ENCODE results near the gene ADCY10. TPM values are rescaled to one million over a fixed set of nuclear protein-coding genes. Genes with fewer than 3 reads are reported as not detected.
"Not testable (repeated sequence)": the region's sequence is repeated elsewhere in the genome, so short reads cannot be mapped to it uniquely, and the experiment has no call there.

Gene ADCY10
- total RNA-seq, 1 donor from 2014 or later = 0.13 TPM

- DNase-seq (ENCODE audit: low read depth in 2 of 2) = no peak
Observed at GRCh38 chr1:167882376-167882775, 31.6 kb downstream of the ADCY10 start.

DNA sequence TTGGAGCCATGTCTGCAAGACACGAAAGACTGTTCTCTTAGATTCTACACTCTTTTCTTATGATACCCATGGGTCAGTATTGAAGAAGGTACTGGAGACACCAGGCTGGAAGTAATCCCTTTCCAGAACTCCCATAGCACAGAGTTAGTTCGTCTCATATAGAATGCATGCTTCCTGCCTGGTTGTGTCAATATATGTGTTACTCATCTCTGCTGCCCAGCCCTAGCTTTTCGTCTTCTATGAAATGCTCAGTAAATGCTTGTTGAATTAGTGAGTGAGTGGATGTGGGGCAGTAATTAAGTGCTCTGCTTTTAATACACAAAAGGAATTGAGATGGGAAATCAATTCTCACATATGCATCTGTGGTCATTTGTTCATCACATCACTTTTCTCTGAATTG is 32.1 kb downstream of the ADCY10 start:
- no peak for DNase-seq (ENCODE audit: low read depth in 2 of 2)

DNA sequence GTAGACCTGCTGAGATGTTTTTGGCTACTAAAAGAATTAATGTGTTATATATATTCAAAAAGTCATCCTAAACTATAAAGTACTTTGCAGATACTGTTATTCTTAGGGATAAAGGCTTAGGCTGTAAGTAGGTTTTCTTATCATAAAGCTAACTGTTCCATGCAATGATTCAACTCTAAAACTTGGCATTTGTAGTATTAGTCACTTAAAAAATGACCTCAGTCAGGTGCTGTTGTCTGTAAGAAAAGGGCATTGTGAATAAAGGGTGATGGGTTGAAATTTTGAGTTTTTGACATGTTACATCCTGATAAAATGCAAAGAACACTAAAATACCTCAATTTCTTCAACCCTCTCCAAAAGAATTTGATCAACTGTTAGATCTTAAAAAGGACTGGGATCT is 32.9 kb downstream of the ADCY10 start:
- no peak for DNase-seq (ENCODE audit: low read depth in 2 of 2)

DNA sequence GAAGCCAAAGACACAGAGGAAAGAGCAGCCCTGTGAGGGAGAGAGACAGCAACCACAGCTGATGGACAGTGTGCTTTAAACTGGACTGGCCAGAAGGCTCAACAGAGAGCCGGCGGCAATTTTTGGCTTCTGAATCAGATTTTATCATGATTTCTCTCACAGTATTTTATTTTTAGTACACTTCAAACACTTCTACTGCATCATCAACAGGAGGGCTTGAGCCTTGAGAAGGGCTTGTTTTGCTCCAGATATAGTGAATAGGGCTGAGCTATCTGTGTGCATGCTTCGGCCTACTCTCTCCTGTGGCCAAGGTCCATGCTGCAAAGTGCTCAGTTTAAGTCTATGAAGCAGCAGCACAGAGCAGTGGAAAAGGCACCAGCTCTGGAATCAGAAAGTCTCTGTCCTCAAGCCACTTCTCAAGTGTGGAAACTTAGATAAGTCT is 33.3 kb downstream of the ADCY10 start:
- no peak for DNase-seq (ENCODE audit: low read depth in 2 of 2)

- no peak for DNase-seq (ENCODE audit: low read depth in 2 of 2)
Observed at GRCh38 chr1:167879508-167879907, 34.4 kb downstream of the ADCY10 start.

GRCh38 chr1:167878372-167879160 is 35.4 kb downstream of the ADCY10 start:
- DNase-seq (ENCODE audit: low read depth in 2 of 2) = no peak

- DNase-seq (ENCODE audit: low read depth in 2 of 2) = no peak
Observed at GRCh38 chr1:167876597-167877175, 37.2 kb downstream of the ADCY10 start.

DNA sequence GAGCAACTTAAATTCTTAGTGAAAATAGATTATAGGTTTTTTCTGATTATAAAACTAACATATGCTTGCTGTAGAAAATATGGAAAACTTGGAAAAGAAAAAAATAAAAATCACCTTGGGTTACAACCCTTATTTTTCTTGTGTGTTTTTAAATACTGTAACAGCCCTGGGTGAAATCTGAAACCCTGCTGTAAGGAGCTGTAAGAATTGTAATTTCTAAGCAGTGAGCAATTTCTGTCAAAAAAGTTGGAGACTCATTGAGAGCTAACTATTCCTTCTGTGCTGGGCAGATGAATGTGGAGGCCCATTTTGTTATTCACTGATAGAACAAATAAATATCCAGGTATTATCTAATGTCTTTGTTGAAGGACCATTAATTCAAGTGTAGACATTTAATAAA is 42.6 kb downstream of the ADCY10 start:
- no peak for DNase-seq (ENCODE audit: low read depth in 2 of 2)

DNA sequence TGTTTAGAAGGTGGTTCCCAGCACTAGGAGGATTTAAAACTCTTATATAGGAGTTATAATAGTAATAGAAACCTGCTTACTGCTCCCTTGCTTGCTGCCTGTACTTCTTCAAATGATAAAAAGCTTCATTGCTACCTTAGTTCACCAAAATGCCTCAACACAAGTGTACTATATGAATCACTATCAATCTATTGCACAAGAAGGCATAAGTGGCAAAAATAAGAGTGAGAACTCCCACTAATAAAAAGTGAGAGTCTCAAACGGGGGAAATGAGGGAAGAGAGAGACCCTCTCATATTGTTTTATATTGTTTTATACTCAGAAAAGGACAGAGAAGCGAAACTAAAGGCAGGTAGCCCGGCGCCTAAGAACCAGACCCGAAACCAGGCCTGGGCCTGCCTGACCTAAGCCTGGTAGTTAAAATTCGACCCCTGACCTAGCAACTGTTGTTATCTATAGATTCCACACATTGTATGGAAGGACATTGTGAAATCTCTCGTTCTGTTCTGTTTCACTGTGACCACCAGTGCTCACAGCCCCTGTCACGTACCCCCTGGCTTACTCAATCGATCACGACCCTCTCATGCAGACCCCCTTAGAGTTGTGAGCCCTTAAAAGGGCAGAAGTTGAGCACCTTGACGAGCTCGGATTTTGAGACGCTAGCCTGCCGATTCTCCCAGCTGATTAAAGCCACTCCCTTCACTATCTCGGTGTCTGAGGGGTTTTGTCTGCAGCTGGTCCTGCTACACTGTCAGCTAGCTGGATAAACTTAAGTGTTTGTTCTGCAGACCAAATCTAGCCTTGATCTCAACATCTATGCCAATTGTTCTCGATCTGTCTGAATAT is 44.6 kb downstream of the ADCY10 start:
- not testable (repeated sequence) for DNase-seq (ENCODE audit: low read depth in 2 of 2)

DNA sequence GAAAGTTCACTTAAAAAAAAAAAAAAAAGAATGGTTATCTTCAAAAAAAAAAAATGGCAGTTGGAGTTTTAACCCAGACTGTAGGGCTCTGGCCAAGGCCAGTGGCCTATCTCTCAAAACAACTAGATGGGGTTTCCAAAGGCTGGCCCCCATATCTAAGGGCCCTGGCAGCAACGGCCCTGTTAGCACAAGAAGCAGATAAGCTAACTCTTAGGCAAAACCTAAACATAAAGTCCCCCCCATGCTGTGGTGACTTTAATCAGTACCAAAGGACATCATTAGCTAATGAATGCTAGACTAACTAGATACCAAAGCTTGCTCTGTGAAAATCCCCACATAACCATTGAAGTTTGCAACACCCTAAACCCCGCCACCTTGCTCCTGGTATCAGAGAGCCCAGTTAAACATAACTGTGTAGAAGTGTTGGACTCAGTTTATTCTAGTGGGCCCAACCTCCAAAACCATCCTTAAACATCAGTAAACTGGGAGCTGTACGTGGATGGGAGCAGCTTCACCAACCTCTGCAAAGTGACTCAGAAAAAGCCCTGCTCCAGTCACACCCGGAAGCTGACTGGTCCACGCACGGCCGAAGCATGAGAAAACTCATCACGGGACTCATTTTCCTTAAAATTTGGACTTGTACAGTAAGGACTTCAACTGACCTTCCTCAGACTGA is 47.1 kb downstream of the ADCY10 start:
- DNase-seq (ENCODE audit: low read depth in 2 of 2) = not testable (repeated sequence)

DNA sequence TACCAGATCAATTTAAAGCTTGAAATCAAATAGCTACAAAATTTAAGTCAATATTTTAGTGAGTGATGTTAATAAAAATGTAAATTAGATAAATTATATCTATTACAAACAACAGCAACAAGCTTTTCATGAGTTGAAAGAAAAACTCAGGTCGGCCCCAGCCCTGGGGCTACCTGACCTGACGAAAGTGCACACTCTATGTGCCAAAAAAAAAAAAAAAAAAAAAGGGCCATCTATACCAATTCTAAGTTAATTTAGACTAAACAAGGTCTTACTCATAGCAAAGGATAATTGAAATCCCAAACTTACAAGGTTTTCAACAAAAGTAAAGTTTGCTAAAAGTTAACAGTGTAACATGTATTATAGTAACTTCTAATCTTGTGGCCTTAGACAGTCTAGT is 47.6 kb downstream of the ADCY10 start:
- DNase-seq (ENCODE audit: low read depth in 2 of 2) = not testable (repeated sequence)

- DNase-seq (ENCODE audit: low read depth in 2 of 2) = not testable (repeated sequence)
Observed at GRCh38 chr1:167865804-167866308, 48.1 kb downstream of the ADCY10 start.

- not testable (repeated sequence) for DNase-seq (ENCODE audit: low read depth in 2 of 2)
Observed at GRCh38 chr1:167865193-167865592, 48.7 kb downstream of the ADCY10 start.

GRCh38 chr1:167864392-167865032 is 49.4 kb downstream of the ADCY10 start:
- no peak for DNase-seq (ENCODE audit: low read depth in 2 of 2)

GRCh38 chr1:167863921-167864279 is 50.0 kb downstream of the ADCY10 start:
- no peak for DNase-seq (ENCODE audit: low read depth in 2 of 2)

DNA sequence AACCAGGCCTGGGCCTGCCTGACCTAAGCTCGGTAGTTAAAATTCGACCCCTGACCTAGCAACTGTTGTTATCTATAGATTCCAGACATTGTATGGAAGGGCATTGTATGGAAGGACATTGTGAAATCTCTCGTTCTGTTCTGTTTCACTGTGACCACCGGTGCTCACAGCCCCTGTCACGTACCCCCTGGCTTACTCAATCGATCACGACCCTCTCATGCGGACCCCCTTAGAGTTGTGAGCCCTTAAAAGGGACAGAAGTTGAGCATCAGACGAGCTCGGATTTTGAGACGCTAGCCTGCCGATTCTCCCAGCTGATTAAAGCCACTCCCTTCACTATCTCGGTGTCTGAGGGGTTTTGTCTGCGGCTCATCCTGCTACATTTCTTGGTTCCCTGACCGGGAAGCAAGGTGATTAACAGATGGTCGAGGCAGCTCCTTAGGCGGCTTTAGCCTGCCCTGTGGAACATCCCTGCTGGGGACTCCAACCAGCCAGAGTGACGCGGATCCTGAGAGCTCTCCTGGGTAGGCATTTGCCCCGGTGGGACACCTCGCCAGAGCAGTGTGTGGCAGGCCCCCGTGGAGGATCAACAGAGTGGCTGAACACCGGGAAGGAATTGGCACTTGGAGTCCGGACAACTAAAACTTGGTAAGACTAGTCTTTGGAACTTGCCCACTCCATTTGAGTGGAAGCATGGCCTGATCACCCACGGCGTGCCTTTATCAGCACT is 50.6 kb downstream of the ADCY10 start:
- DNase-seq (ENCODE audit: low read depth in 2 of 2) = not testable (repeated sequence)

- peak; percentile 64 to 82 for DNase-seq (ENCODE audit: low read depth in 2 of 2)
Observed at GRCh38 chr1:167862432-167863076, 51.4 kb downstream of the ADCY10 start.

GRCh38 chr1:167861664-167862381 is 52.1 kb downstream of the ADCY10 start:
- no peak for DNase-seq (ENCODE audit: low read depth in 2 of 2)

All from dermis microvascular lymphatic vessel endothelial cell (primary cell).